ENCODE data around the gene TGFBR3L. TPM values are rescaled to one million over a fixed set of nuclear protein-coding genes. Genes with fewer than 3 reads are reported as not detected.

TGFBR3L gene
- total and polyA plus RNA-seq, 2 of the 13 experiments (the other 11 are each of a cell fraction or from before 2014, with no cell fraction given): 0.20 to 1.0 TPM

- no peak for TF ChIP-seq BATF2 (CRISPR knock-in tag; IDR thresholded peaks at IDR 0.05)
- TF ChIP-seq ZNF280B (CRISPR knock-in tag; IDR thresholded peaks at IDR 0.05; ENCODE audit: borderline replicate concordance): 0 out of 2 replicates have a peak, but pooled peaks have one; percentile 17
- TF ChIP-seq CC2D1A (CRISPR knock-in tag; IDR thresholded peaks at IDR 0.05): 0 out of 2 replicates have a peak, but pooled peaks have one; percentile 64
- TF ChIP-seq HDAC6 (IDR thresholded peaks at IDR 0.05; ENCODE audit: low read depth, low read length): no peak
- TF ChIP-seq SCMH1 (CRISPR knock-in tag; IDR thresholded peaks at IDR 0.05; ENCODE audit: borderline replicate concordance): no peak
- no peak for TF ChIP-seq U2AF2 (IDR thresholded peaks at IDR 0.05; ENCODE audit: low read depth, low read length)
- TF ChIP-seq KLF16 (CRISPR knock-in tag; IDR thresholded peaks at IDR 0.05): peak in 1 of 2 experiments; percentile 73; a peak in 2 of 4 replicates
- no peak; the same call in 1 of the 2 replicates for TF ChIP-seq ZNF558 (CRISPR knock-in tag; IDR thresholded peaks at IDR 0.05; ENCODE audit: borderline replicate concordance)
- no peak for TF ChIP-seq ZNF503 (CRISPR knock-in tag; IDR thresholded peaks at IDR 0.05)
- TF ChIP-seq AKNA (CRISPR knock-in tag; IDR thresholded peaks at IDR 0.05; ENCODE audit: borderline replicate concordance): no peak
- TF ChIP-seq THAP7 (CRISPR knock-in tag; IDR thresholded peaks at IDR 0.05): peak; percentile 74
- TF ChIP-seq ATF2 (CRISPR knock-in tag; IDR thresholded peaks at IDR 0.05): peak; percentile 84
These were observed 11.2 kb upstream of the TGFBR3L start, which contains the start of gene MAP2K7 (continued) for GRCh38 chr19:7903244-7904073.

All from HepG2 (cell line).